ENCODE data around the gene RRP9.
"Not testable (repeated sequence)": the region's sequence is repeated elsewhere in the genome, so short reads cannot be mapped to it uniquely, and the experiment has no call there.

The RRP9 gene

GRCh38 chr3:51938780-51939425 lies 2.8 kb downstream of the RRP9 start:
- DNase-seq (ENCODE audit: low read depth): no peak

- no peak for DNase-seq (ENCODE audit: low read depth)
These were observed 3.9 kb downstream of the RRP9 start for GRCh38 chr3:51937611-51938450.

GRCh38 chr3:51937014-51937413 lies 4.7 kb downstream of the RRP9 start:
- no peak for DNase-seq (ENCODE audit: low read depth)

- no peak for DNase-seq (ENCODE audit: low read depth)
These were observed 5.6 kb downstream of the RRP9 start for GRCh38 chr3:51935886-51936755.

- DNase-seq (ENCODE audit: low read depth): no peak
These were observed 6.5 kb downstream of the RRP9 start for GRCh38 chr3:51934991-51935885.

- no peak for DNase-seq (ENCODE audit: low read depth)
These were observed 7.4 kb downstream of the RRP9 start for GRCh38 chr3:51934139-51934850.

- DNase-seq (ENCODE audit: low read depth): no peak
These were observed 8.1 kb downstream of the RRP9 start for GRCh38 chr3:51933471-51934138.

- no peak for DNase-seq (ENCODE audit: low read depth)
These were observed 9.0 kb downstream of the RRP9 start for GRCh38 chr3:51932471-51933370.

- no peak for DNase-seq (ENCODE audit: low read depth)
These were observed 9.9 kb downstream of the RRP9 start for GRCh38 chr3:51931756-51932155.

- no peak for DNase-seq (ENCODE audit: low read depth)
These were observed 11.3 kb downstream of the RRP9 start for GRCh38 chr3:51930439-51930838.

- DNase-seq (ENCODE audit: low read depth): peak; percentile 14
These were observed 12.2 kb downstream of the RRP9 start for GRCh38 chr3:51929420-51930003.

- not testable (repeated sequence) for DNase-seq (ENCODE audit: low read depth)
These were observed 12.7 kb downstream of the RRP9 start for GRCh38 chr3:51928981-51929380.

- DNase-seq (ENCODE audit: low read depth): no peak
These were observed 13.3 kb downstream of the RRP9 start for GRCh38 chr3:51928438-51928837.

GRCh38 chr3:51927061-51927977 lies 14.4 kb downstream of the RRP9 start:
- no peak for DNase-seq (ENCODE audit: low read depth)

GRCh38 chr3:51921081-51921578 lies 20.6 kb downstream of the RRP9 start:
- DNase-seq (ENCODE audit: low read depth): no peak

GRCh38 chr3:51916418-51916817 lies 25.3 kb downstream of the RRP9 start:
- DNase-seq (ENCODE audit: low read depth): no peak

GRCh38 chr3:51908026-51908425 lies 33.7 kb downstream of the RRP9 start:
- DNase-seq (ENCODE audit: low read depth): no peak
